Astrocyte (in vitro differentiated cells and primary cell): ENCODE measurements around the gene SCYGR3.

Experiments used
- CTCF ChIP-seq: IDR thresholded peaks from 2 replicates; pipeline ENCODE4 v1.5.1; 2011; ENCODE audit warnings: low read depth, mild to moderate bottlenecking, inconsistent platforms, low read length, moderate library complexity; ENCODE audit not compliant: insufficient read depth
- EZH2 ChIP-seq: IDR thresholded peaks from 2 replicates; pipeline ENCODE4 v1.6.1; 2012; ENCODE audit warnings: mild to moderate bottlenecking, low read length, inconsistent platforms; ENCODE audit not compliant: insufficient read depth

GRCh38 chr2:227602358-227602757 is 12.3 kb downstream of the SCYGR3 start:
- TF ChIP-seq CTCF, result no peak
- TF ChIP-seq EZH2, result no peak
